Uterus (tissue), 4 donors: ENCODE measurements around the gene NSD1. TPM values are rescaled to one million over a fixed set of nuclear protein-coding genes. Genes with fewer than 3 reads are reported as not detected.

ENCODE experiments used
- DNase-seq, 2 donors: peaks; one replicate each; pipeline ENCODE4 v3.0.0-alpha.2; 2019 to 2020
- H3K27ac ChIP-seq, 2 donors: fragments of 200-600 bp; sonication (generic); 1 replicate in 1 of 2; 2 replicates in 1 of 2; pipeline ENCODE4 v1.5.1; 2016 to 2018
- H3K27me3 ChIP-seq, 2 donors: fragments of 200-600 bp; sonication (generic); one replicate each; pipeline ENCODE4 v1.5.1; 2018 to 2019; ENCODE audit warnings: control low read depth in 1 of 2
- H3K36me3 ChIP-seq, 2 donors: fragments of 200-600 bp; sonication (generic); one replicate each; pipeline ENCODE4 v1.5.1; 2019; ENCODE audit warnings: control low read depth in 1 of 2
- H3K4me1 ChIP-seq, 2 donors: fragments of 200-600 bp; sonication (generic); one replicate each; pipeline ENCODE4 v1.5.1; 2018 to 2019; ENCODE audit warnings: control low read depth in 1 of 2
- H3K4me3 ChIP-seq, 2 donors: fragments of 200-600 bp; sonication (generic); 1 replicate in 1 of 2; 2 replicates in 1 of 2; pipeline ENCODE4 v1.5.1; 2018 to 2019; ENCODE audit warnings: mild to moderate bottlenecking in 1 of 2
- H3K9me3 ChIP-seq, 2 donors: fragments of 200-600 bp; sonication (generic); one replicate each; pipeline ENCODE4 v1.5.1; 2019; ENCODE audit warnings: control low read depth in 1 of 2
- CTCF ChIP-seq, 4 experiments: fragments of 200-600 bp in 2 of 4; fragments of 450-650 bp in 2 of 4; sonication (generic) in 2 of 4; IDR thresholded peaks; one replicate each; pipeline ENCODE4 v1.5.1; 2016 to 2019; ENCODE audit warnings: antibody characterized with exemption in 4 of 4, mild to moderate bottlenecking in 2 of 4, moderate library complexity in 1 of 4
- POLR2A ChIP-seq, 2 donors: fragments of 450-650 bp; IDR thresholded peaks; one replicate each; pipeline ENCODE4 v1.6.1; 2016; ENCODE audit warnings: antibody characterized with exemption in 2 of 2, mild to moderate bottlenecking in 1 of 2, moderate library complexity in 1 of 2
- intact Hi-C: fragments of 100-400 bp; cut with DNase I; formaldehyde crosslinking; loops from one replicate; pipeline ENCODE4 v1.15.1; 2023; ENCODE audit warnings: low total_unique reads
- total RNA-seq, 4 donors: library from RNA; depleted of rRNA in 3 of 4; stranded (reverse); fragments of >200 nt in 3 of 4; gene quantifications; one replicate each; pipeline versions ENCODE4 v1.1.0 to v1.2.4, GENCODE V29; 2014 to 2023
- donor health status: DM: yes; HTN: yes; CAD: no.

Gene NSD1
- total RNA-seq, 4 donors from 2014 or later = 24.1 to 132 (median 64.6) TPM

GRCh38 chr5:177122566-177122965, 11.0 kb upstream of the NSD1 start:
- H3K36me3 ChIP-seq = no peaks in the 10 kb centered on the region
- H3K27ac ChIP-seq = no peak overlapping the region
- no peak for TF ChIP-seq CTCF (IDR thresholded peaks at IDR 0.05)
- no peak for TF ChIP-seq POLR2A (IDR thresholded peaks at IDR 0.05)
- H3K4me3 ChIP-seq = no peak overlapping the region
- no peaks in the 10 kb centered on the region for H3K9me3 ChIP-seq
- no peaks in the 10 kb centered on the region for H3K27me3 ChIP-seq
- H3K4me1 ChIP-seq = no peaks in the 10 kb centered on the region
- intact Hi-C loops = no loop called here
- DNase-seq = no peak

GRCh38 chr5:177123789-177124485, 9.6 kb upstream of the NSD1 start:
- intact Hi-C loops = no loop called here
- Histone ChIP-seq H3K27me3 (no peaks in the 10 kb centered on the region), H3K4me1 (no peaks in the 10 kb centered on the region), H3K9me3 (no peaks in the 10 kb centered on the region), H3K27ac (no peak overlapping the region), H3K4me3 (no peak overlapping the region), H3K36me3 (no peaks in the 10 kb centered on the region)
- TF ChIP-seq POLR2A (IDR thresholded peaks at IDR 0.05) (no peak), CTCF (IDR thresholded peaks at IDR 0.05) (no peak)
- DNase-seq = no peak

- Histone ChIP-seq H3K27me3 (no peaks in the 10 kb centered on the region), H3K9me3 (no peaks in the 10 kb centered on the region), H3K4me1 (no peaks in the 10 kb centered on the region), H3K4me3 (no peak overlapping the region), H3K36me3 (no peaks in the 10 kb centered on the region), H3K27ac (no peak overlapping the region)
- intact Hi-C loops = no loop called here
- TF ChIP-seq POLR2A (IDR thresholded peaks at IDR 0.05) (no peak), CTCF (IDR thresholded peaks at IDR 0.05) (no peak)
- no peak for DNase-seq
These were observed 9.0 kb upstream of the NSD1 start for GRCh38 chr5:177124486-177124991.

GRCh38 chr5:177126771-177127170, 6.8 kb upstream of the NSD1 start:
- H3K27me3 ChIP-seq = no peaks in the 10 kb centered on the region
- H3K4me1 ChIP-seq = no peaks in the 10 kb centered on the region
- no peak for DNase-seq
- intact Hi-C loops = no loop called here
- TF ChIP-seq CTCF (IDR thresholded peaks at IDR 0.05) (no peak), POLR2A (IDR thresholded peaks at IDR 0.05) (no peak)
- no peaks in the 10 kb centered on the region for H3K36me3 ChIP-seq
- H3K27ac ChIP-seq = no peak overlapping the region
- no peak overlapping the region for H3K4me3 ChIP-seq
- H3K9me3 ChIP-seq = no peaks in the 10 kb centered on the region

- intact Hi-C loops = no loop called here
- Histone ChIP-seq H3K4me3 (no peak overlapping the region), H3K9me3 (no peaks in the 10 kb centered on the region), H3K36me3 (no peaks in the 10 kb centered on the region), H3K27ac (no peak overlapping the region), H3K4me1 (no peaks in the 10 kb centered on the region), H3K27me3 (no peaks in the 10 kb centered on the region)
- TF ChIP-seq POLR2A (IDR thresholded peaks at IDR 0.05) = no peak
- no peak for TF ChIP-seq CTCF (IDR thresholded peaks at IDR 0.05)
- no peak for DNase-seq
These were observed 5.0 kb upstream of the NSD1 start for GRCh38 chr5:177128551-177128981.
